ENCODE measurements around the gene ANO1. TPM values are rescaled to one million over a fixed set of nuclear protein-coding genes. Genes with fewer than 3 reads are reported as not detected.

Gene ANO1
- polyA plus RNA-seq, 2 of the 4 experiments (the other 2 are of a cell fraction), result 0.27 to 0.44 TPM

DNA sequence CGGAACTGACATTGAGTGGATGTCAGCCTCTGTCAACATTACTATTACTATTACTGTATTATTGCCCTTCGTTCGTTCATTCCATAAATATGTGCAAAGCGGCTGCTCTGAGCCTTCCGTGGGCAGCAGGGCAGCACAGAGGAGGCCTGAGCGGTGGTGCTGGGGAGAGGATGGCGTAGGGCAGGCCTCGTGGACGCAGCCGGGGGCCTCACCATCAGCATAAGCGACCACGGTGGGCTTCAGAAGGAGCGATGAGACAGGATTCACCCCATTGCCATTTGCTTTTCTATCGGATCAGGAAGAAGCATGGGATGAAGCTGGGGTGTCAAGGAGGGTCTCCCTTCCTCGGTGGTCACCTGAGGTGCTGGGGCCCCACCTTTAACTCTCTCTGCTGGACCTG is 22.7 kb downstream of the ANO1 start (continued):
- TF ChIP-seq, protein P1, sequence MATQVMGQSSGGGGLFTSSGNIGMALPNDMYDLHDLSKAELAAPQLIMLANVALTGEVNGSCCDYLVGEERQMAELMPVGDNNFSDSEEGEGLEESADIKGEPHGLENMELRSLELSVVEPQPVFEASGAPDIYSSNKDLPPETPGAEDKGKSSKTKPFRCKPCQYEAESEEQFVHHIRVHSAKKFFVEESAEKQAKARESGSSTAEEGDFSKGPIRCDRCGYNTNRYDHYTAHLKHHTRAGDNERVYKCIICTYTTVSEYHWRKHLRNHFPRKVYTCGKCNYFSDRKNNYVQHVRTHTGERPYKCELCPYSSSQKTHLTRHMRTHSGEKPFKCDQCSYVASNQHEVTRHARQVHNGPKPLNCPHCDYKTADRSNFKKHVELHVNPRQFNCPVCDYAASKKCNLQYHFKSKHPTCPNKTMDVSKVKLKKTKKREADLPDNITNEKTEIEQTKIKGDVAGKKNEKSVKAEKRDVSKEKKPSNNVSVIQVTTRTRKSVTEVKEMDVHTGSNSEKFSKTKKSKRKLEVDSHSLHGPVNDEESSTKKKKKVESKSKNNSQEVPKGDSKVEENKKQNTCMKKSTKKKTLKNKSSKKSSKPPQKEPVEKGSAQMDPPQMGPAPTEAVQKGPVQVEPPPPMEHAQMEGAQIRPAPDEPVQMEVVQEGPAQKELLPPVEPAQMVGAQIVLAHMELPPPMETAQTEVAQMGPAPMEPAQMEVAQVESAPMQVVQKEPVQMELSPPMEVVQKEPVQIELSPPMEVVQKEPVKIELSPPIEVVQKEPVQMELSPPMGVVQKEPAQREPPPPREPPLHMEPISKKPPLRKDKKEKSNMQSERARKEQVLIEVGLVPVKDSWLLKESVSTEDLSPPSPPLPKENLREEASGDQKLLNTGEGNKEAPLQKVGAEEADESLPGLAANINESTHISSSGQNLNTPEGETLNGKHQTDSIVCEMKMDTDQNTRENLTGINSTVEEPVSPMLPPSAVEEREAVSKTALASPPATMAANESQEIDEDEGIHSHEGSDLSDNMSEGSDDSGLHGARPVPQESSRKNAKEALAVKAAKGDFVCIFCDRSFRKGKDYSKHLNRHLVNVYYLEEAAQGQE (IDR thresholded peaks at IDR 0.05), result no peak
- no peak for TF ChIP-seq CHD4 (IDR thresholded peaks at IDR 0.05; ENCODE audit: borderline replicate concordance)

DNA sequence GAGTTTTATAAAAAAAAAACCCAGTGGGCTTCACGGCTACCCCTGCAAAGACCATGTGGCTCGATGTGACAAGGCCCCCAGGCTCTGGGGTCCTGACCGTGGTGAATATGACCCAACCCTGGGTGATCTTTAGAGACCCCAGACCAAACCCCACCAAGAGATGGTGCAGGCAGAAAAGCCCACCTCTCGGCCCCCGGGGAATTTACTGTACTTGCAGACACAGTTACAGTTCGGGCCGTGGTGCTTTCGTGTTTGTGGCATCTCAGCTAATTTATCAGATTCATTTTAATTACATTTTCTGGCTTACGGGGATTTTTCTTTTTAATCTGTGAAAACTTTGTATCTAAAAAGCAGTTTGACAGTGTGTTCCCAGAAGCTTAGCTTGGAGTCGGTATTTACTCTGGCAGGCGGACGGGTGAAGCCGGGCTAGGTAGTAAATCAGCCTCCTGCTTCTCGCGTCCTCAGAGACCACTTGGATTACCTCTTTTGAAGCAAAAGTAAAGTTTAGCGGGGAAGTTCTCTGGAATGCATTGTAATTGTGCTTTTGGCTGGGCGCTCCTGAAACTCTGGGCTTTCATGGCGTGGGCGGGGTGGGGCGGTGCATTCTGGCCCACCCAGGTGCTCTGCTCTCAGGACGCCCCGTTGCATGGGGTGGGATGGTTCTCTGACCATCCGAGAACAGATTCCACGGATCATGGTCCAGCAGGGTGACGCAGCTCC is 25.3 kb downstream of the ANO1 start:
- H3K27ac ChIP-seq, result no peak overlapping the region
- no peak overlapping the region for H3K4me3 ChIP-seq
- FAIRE-seq (no peak), ATAC-seq (no peak), DNase-seq (ENCODE audit: low read depth in 1 of 2, low spot score in 1 of 2) (no peak)
- no peaks in the 10 kb centered on the region for H3K9me3 ChIP-seq
- ChIA-PET CTCF (interaction anchor here (1.0 to 2.3 kb wide), 3 partner anchors 93 to 193 kb away, joined by 3 to 8 read pairs (median 4); no protein-coding TSS in a partner anchor), POLR2A (no interaction called here)
- no peaks in the 10 kb centered on the region for H3K4me1 ChIP-seq
- no peak for TF ChIP-seq POLR2AphosphoS2 (conservative IDR thresholded peaks at IDR 0.05; ENCODE audit: low read length)
- TF ChIP-seq CHD4 (IDR thresholded peaks at IDR 0.05; ENCODE audit: borderline replicate concordance), result no peak
- TF ChIP-seq ELK1 (IDR thresholded peaks at IDR 0.05; ENCODE audit: low read depth, low read length), result no peak
- no peak for TF ChIP-seq HOXA7 (CRISPR knock-in tag; IDR thresholded peaks at IDR 0.05)
- TF ChIP-seq RCOR1 (IDR thresholded peaks at IDR 0.05; ENCODE audit: low read depth, low read length), result no peak
- TF ChIP-seq CTCF (IDR thresholded peaks at IDR 0.05), result no peak
- no peak for TF ChIP-seq HOXB5 (CRISPR knock-in tag; IDR thresholded peaks at IDR 0.05)
- no peak for TF ChIP-seq KDM5A (IDR thresholded peaks at IDR 0.05)
- no peak for TF ChIP-seq RFX5 (IDR thresholded peaks at IDR 0.05)
- TF ChIP-seq GATA3 (IDR thresholded peaks at IDR 0.05; ENCODE audit: borderline replicate concordance), result no peak
- TF ChIP-seq CBX2 (IDR thresholded peaks at IDR 0.05; ENCODE audit: borderline replicate concordance, low read depth), result no peak
- no peak for TF ChIP-seq ESRRA (IDR thresholded peaks at IDR 0.05; ENCODE audit: borderline replicate concordance, low read length)
- 82% methylated on average over 25 of the region's 25 CpGs for WGBS (ENCODE audit: missing lambda C conversion rate)
- H3K4me2 ChIP-seq, result no peak overlapping the region

- POLR2A ChIA-PET, result no interaction called here
- ATAC-seq, result no peak
- no peak for DNase-seq (ENCODE audit: low read depth in 1 of 2, low spot score in 1 of 2)
- no peaks in the 10 kb centered on the region for H3K9me3 ChIP-seq
- CTCF ChIA-PET, result interaction anchor here (1.5 kb wide), 1 partner anchor 161 kb away, joined by 4 read pairs; no protein-coding TSS in a partner anchor
- H3K4me3 ChIP-seq, result no peak overlapping the region
- H3K4me1 ChIP-seq, result no peaks in the 10 kb centered on the region
- TF ChIP-seq HOXA7 (CRISPR knock-in tag; IDR thresholded peaks at IDR 0.05) (no peak), KDM1A (IDR thresholded peaks at IDR 0.05; ENCODE audit: low read depth) (no peak), HOXB5 (CRISPR knock-in tag; IDR thresholded peaks at IDR 0.05) (no peak), GATA3 (IDR thresholded peaks at IDR 0.05; ENCODE audit: borderline replicate concordance) (no peak), CBX2 (IDR thresholded peaks at IDR 0.05; ENCODE audit: borderline replicate concordance, low read depth) (no peak), ZSCAN20 (CRISPR knock-in tag; IDR thresholded peaks at IDR 0.05) (no peak), TFCP2L1 (CRISPR knock-in tag; IDR thresholded peaks at IDR 0.05) (no peak), CEBPB (IDR thresholded peaks at IDR 0.05) (no peak), EHF (CRISPR knock-in tag; IDR thresholded peaks at IDR 0.05) (no peak), RCOR1 (IDR thresholded peaks at IDR 0.05; ENCODE audit: low read depth, low read length) (no peak), JUN (IDR thresholded peaks at IDR 0.05) (no peak), SMC3 (IDR thresholded peaks at IDR 0.05) (no peak), MAFK (IDR thresholded peaks at IDR 0.05; ENCODE audit: partially characterized antibody) (no peak), RAD21 (conservative IDR thresholded peaks at IDR 0.05 in 1 of 2, IDR thresholded peaks at IDR 0.05 in 1 of 2) (no peak), CBX8 (IDR thresholded peaks at IDR 0.05) (no peak)
- TF ChIP-seq, protein P2, sequence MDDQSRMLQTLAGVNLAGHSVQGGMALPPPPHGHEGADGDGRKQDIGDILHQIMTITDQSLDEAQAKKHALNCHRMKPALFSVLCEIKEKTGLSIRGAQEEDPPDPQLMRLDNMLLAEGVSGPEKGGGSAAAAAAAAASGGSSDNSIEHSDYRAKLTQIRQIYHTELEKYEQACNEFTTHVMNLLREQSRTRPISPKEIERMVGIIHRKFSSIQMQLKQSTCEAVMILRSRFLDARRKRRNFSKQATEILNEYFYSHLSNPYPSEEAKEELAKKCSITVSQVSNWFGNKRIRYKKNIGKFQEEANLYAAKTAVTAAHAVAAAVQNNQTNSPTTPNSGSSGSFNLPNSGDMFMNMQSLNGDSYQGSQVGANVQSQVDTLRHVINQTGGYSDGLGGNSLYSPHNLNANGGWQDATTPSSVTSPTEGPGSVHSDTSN (IDR thresholded peaks at IDR 0.05), result no peak
- TF ChIP-seq, protein P3, sequence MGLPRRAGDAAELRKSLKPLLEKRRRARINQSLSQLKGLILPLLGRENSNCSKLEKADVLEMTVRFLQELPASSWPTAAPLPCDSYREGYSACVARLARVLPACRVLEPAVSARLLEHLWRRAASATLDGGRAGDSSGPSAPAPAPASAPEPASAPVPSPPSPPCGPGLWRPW (IDR thresholded peaks at IDR 0.05), result no peak
- TF ChIP-seq, protein P4, sequence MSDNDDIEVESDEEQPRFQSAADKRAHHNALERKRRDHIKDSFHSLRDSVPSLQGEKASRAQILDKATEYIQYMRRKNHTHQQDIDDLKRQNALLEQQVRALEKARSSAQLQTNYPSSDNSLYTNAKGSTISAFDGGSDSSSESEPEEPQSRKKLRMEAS (IDR thresholded peaks at IDR 0.05), result no peak
- FAIRE-seq, result no peak
- H3K4me2 ChIP-seq, result no peak overlapping the region
- no peak overlapping the region for H3K27ac ChIP-seq
- WGBS (ENCODE audit: missing lambda C conversion rate), result 90% methylated on average over 4 of the region's 9 CpGs
Measured at GRCh38 chr11:70104419-70104818, 26.3 kb downstream of the ANO1 start.

Measured in A549 (cell line).